NK-92 treated with Interleukin-12 subunit alpha and Interleukin-12 subunit beta, amount 100 ng/mL, for 24 hours (cell line): Measurements from ENCODE around the gene UNC93B1.
"Not testable (repeated sequence)": the region's sequence is repeated elsewhere in the genome, so short reads cannot be mapped to it uniquely, and the experiment has no call there.

Experiments
- DNase-seq: peaks from one replicate; lab custom pipeline; 2025; lab: John Stamatoyannopoulos, UW

Gene UNC93B1

GRCh38 chr11:68009391-68010089 lies 5.6 kb upstream of the UNC93B1 start:
- DNase-seq = no peak

GRCh38 chr11:68008381-68009337 lies 4.8 kb upstream of the UNC93B1 start:
- DNase-seq = no peak

DNA sequence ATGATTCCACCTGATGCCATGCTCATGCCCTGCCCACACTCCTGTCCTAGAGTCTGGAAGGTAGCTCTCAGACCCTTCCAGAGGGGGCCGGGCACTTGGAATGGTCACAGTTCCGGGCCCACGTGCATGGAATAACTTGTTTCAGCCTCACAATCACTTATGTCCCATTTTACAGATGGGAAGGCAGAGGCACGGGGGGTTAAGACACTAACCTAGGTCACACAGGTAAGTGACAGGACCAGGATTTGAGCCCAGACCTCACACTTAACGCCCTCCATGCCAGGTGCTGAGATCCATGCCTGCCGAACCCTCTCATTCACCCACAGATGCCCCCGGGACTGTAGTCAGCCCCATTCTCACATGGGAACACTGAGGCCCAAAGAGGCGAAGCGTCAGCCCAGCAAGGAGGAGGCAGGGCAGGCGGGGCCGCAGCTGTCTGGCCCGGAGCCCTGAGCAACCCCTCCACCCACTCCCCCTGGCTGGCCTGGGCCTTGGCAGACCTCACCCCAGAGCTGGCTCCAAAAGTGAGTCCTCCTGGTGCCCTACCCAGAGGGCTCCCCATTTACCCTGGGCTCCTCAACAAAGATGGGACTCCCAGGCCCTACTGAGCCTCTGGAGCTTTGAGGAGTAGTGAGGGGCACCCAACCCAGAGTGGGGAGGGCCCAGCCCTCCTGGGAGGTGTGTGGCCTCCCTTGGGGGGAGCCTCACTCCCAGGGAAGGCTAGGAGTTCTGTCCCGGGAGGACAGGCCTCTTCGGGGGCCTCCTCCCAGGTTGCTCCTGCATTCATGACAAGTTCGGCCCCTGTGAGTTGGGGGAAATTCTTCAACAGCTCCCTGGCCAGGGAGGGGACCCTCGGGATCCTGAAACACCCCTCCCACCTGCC lies 3.8 kb upstream of the UNC93B1 start:
- no peak for DNase-seq

GRCh38 chr11:68006606-68007166 lies 2.8 kb upstream of the UNC93B1 start:
- DNase-seq = no peak

GRCh38 chr11:68004551-68005335 lies 846 bp upstream of the UNC93B1 start:
- DNase-seq = no peak

- DNase-seq = no peak
Observed at GRCh38 chr11:68002938-68003845, 705 bp downstream of the UNC93B1 start.

GRCh38 chr11:68002575-68002937 lies 1.3 kb downstream of the UNC93B1 start:
- DNase-seq = no peak

DNA sequence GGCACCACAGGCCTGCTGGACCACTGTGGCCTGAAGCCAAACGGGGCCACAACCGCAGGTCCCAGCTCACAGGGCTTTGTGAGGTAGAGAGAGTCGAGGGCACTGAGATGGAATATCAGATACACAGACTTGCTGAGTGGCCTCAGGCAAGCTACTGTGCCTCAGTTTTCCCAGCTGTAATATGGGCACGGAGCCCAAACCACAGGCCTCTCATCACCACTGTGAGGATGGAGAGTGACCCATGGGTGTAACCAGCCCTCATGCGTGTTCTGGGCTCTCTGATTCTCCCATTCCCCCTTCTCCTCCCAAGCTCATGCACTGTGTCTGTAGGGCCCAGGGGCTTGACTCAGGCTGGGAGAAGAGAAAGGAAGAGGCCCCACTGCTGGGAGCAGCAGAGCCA lies 4.2 kb downstream of the UNC93B1 start:
- DNase-seq = no peak

DNA sequence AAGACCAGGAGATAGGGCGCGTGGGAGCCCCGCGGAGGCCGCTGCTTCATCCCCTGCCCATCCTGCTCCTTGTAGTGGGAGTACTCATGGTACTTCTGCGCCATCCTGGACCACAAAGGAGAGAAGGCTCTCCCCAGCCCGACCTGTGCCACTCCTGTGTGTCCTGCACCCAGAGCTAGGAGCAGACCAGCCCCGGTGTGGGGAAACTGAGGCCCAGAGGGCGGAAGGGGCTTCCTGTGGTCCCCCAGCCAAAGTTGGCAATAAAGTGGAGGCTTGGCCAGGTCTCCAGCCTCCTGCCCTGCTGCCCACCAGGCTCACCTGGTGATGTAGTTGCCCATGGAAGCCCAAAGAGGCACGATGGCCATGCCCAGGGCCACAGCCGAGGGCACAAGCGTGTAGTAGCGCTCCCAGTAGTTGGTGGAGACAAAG lies 4.7 kb downstream of the UNC93B1 start:
- no peak for DNase-seq

GRCh38 chr11:67998150-67999045 lies 5.5 kb downstream of the UNC93B1 start:
- peak; percentile 29 for DNase-seq

GRCh38 chr11:67997475-67997921 lies 6.4 kb downstream of the UNC93B1 start:
- no peak for DNase-seq

- no peak for DNase-seq
Observed at GRCh38 chr11:67996622-67997474, 7.0 kb downstream of the UNC93B1 start.

DNA sequence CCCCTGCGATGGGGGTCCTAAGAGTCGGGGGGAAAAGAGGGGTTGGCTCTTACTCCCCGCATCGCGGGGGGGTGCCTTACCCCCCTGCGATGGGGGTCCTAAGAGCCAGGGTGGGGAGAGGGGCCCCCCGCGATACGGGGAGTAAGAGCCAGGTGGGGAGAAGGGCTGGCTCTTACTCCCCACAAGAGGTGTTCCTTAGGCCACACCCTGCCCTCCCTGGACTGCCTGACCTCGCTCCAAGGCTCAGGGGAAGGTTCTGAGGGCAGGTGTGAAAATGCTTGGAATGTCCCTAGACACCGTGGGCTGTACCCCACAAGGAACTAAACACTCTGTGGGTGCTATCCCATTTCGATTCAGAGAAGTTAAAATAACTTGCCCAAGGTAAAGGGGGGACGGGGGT lies 7.8 kb downstream of the UNC93B1 start:
- DNase-seq = no peak

GRCh38 chr11:67995579-67995978 lies 8.3 kb downstream of the UNC93B1 start:
- not testable (repeated sequence) for DNase-seq

GRCh38 chr11:67995129-67995528 lies 8.8 kb downstream of the UNC93B1 start:
- DNase-seq = not testable (repeated sequence)

DNA sequence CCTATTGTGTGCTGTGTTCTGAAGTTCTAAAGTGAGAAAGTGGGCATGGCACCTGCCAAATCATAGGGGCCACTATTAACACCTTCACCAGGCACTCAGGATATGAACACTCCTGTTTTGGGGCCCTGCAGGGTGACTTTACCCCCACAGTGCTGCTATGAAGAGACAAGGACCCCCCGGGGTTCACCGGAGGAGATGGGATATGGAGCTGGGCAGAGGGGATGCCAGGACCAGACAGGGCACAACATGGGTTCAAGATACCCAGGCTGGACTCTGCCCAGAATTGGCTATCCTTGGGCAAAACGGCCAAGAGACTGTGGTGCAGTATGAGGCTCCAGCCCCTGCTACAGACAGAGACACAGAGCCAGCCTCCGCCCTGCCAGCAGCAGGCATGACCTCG lies 9.5 kb downstream of the UNC93B1 start:
- DNase-seq = not testable (repeated sequence)

DNA sequence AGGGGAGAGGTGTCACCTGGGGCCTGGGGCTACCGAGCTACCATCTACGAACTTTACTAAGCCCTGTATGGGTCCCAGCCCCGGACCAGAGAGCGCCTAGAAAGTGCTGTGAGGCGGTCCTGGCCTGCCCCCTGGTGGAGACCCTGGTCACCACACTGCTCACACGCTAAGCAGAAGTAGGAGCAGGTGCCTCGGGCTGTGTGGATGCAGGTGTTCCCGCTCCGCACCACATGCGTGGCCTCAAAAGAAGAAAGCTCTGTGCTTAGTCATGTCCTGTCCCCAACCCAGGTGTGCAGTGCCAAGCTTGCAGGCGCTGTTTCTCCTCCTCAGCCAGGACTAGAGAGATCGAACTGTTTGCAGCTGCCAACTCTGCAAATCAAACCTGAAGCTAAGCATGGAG lies 10.1 kb downstream of the UNC93B1 start:
- peak; percentile 37 for DNase-seq
